ENCODE measurements around the gene DTNBP1.

The DTNBP1 gene

DNA sequence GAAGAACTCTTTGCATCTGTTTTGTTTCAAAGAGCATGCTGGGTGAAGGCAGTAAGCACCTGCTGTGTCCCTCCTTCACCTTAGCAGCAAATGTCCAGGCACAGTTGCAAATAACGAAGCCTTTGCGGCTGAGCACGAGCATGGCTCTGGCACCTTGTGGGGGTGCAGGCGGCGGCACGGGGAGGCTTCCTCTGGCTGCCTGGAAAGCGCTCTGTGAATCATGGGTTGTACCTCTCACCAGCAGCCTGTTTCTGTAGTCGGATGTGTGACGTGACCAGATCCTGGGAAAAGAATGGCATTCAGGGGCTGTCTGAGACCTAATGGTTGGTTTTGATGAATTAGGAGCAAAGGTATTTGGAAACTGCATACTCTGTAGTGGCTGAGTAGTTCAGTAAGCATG is 144.8 kb downstream of the DTNBP1 start:
- Histone ChIP-seq H3K9me2 (replicated peaks; ENCODE audit: insufficient read depth, low read length) (no peaks in the 10 kb centered on the region), H4K20me1 (ENCODE audit: insufficient read depth, low read length) (no peaks in the 10 kb centered on the region), H3K79me2 (ENCODE audit: low read length) (peaks cover 4% of the 10 kb centered on the region), H3K27me3 (replicated peaks; ENCODE audit: insufficient read depth, low read length) (no peaks in the 10 kb centered on the region), H2AFZ (ENCODE audit: low read length) (no peak overlapping the region), H3K36me3 (replicated peaks; ENCODE audit: insufficient read depth, low read length) (peaks cover 5% of the 10 kb centered on the region), H3K4me1 (ENCODE audit: low read length) (peaks cover 16% of the 10 kb centered on the region), H3F3A (ENCODE audit: insufficient read depth, low read length) (peaks cover 7% of the 10 kb centered on the region; the same call in 1 of the 2 replicates), H3K9me3 (replicated peaks; ENCODE audit: insufficient read depth, low read length) (no peaks in the 10 kb centered on the region), H3K9ac (ENCODE audit: low read length) (no peak overlapping the region), H3K4me3 (ENCODE audit: low read length) (no peak overlapping the region), H3K27ac (ENCODE audit: low read length) (no peak overlapping the region), H3K4me2 (ENCODE audit: low read depth, low read length) (no peak overlapping the region)
- TF ChIP-seq, protein P1, sequence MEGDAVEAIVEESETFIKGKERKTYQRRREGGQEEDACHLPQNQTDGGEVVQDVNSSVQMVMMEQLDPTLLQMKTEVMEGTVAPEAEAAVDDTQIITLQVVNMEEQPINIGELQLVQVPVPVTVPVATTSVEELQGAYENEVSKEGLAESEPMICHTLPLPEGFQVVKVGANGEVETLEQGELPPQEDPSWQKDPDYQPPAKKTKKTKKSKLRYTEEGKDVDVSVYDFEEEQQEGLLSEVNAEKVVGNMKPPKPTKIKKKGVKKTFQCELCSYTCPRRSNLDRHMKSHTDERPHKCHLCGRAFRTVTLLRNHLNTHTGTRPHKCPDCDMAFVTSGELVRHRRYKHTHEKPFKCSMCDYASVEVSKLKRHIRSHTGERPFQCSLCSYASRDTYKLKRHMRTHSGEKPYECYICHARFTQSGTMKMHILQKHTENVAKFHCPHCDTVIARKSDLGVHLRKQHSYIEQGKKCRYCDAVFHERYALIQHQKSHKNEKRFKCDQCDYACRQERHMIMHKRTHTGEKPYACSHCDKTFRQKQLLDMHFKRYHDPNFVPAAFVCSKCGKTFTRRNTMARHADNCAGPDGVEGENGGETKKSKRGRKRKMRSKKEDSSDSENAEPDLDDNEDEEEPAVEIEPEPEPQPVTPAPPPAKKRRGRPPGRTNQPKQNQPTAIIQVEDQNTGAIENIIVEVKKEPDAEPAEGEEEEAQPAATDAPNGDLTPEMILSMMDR (IDR thresholded peaks at IDR 0.05; ENCODE audit: low read length): no peak
- TF ChIP-seq EZH2phosphoT487 (IDR thresholded peaks at IDR 0.05; ENCODE audit: low read length) (no peak), EZH2 (optimal IDR thresholded peaks at IDR 0.05; ENCODE audit: low read depth, low read length) (no peak)
- no peak for DNase-seq

DNA sequence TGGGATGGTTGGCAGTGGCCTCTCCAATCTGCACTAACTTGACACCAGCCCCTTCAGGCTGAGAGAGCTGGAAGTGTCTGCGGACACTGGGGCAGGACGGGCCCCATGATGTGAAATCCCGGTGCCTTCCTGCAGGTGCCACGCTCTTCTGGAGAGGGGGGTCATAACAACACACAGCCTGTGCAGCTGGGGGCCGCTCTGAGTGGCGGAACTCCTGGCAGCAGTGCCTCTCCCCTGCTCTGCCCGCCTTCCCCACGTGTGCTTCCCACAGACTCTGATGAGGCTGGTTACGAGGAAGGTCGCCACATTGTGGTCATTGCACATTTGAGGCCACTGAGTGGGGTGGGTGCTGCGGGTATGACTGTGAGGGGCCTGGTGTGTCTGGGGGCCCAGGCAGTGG is 145.2 kb downstream of the DTNBP1 start:
- Histone ChIP-seq H3K79me2 (ENCODE audit: low read length) (peaks cover 4% of the 10 kb centered on the region), H2AFZ (ENCODE audit: low read length) (no peak overlapping the region), H3F3A (ENCODE audit: insufficient read depth, low read length) (peaks cover 7% of the 10 kb centered on the region; the same call in 1 of the 2 replicates), H3K9me2 (replicated peaks; ENCODE audit: insufficient read depth, low read length) (no peaks in the 10 kb centered on the region), H4K20me1 (ENCODE audit: insufficient read depth, low read length) (no peaks in the 10 kb centered on the region), H3K27me3 (replicated peaks; ENCODE audit: insufficient read depth, low read length) (no peaks in the 10 kb centered on the region), H3K4me1 (ENCODE audit: low read length) (peaks cover 16% of the 10 kb centered on the region), H3K27ac (ENCODE audit: low read length) (no peak overlapping the region), H3K9ac (ENCODE audit: low read length) (no peak overlapping the region), H3K4me3 (ENCODE audit: low read length) (no peak overlapping the region), H3K36me3 (replicated peaks; ENCODE audit: insufficient read depth, low read length) (peaks cover 5% of the 10 kb centered on the region), H3K4me2 (ENCODE audit: low read depth, low read length) (no peak overlapping the region), H3K9me3 (replicated peaks; ENCODE audit: insufficient read depth, low read length) (no peaks in the 10 kb centered on the region)
- DNase-seq: no peak
- TF ChIP-seq EZH2phosphoT487 (IDR thresholded peaks at IDR 0.05; ENCODE audit: low read length): no peak
- TF ChIP-seq, protein P1 (IDR thresholded peaks at IDR 0.05; ENCODE audit: low read length): no peak
- no peak for TF ChIP-seq EZH2 (optimal IDR thresholded peaks at IDR 0.05; ENCODE audit: low read depth, low read length)

DNA sequence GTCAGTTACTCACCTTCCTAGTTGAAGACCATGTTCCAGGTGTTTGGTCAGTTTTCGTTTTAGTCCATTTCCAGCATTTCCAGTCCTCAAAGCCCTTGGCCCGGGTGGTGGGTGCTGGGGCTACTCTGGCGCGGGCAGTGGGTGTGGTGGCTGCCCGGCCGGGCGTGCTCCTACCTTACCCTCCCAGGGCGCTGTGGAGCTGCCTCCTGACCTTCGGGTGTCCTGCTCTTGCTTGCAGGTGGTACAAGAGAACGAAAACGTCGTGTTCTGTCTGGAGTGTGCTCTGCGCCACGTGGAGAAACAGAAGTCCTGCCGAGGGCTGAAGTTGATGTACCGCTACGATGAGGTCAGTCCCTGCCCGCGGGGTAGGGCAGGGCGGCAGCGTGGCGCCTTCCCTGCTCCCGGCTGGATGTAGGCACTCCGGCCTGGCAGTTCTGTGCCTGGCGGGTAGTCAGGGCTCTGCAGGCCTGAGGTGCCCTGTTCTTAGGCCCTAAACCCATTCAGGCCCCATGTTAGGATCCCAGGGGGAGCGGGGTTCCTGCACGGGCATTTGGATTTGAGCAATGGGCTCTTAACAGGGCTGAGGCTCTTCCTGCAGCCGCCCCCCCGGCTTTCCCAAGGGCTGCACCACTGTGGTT is 145.8 kb downstream of the DTNBP1 start:
- H3K27me3 ChIP-seq (replicated peaks; ENCODE audit: insufficient read depth, low read length): no peaks in the 10 kb centered on the region
- H3K27ac ChIP-seq (ENCODE audit: low read length): no peak overlapping the region
- H3K4me1 ChIP-seq (ENCODE audit: low read length): peaks cover 16% of the 10 kb centered on the region
- no peaks in the 10 kb centered on the region for H4K20me1 ChIP-seq (ENCODE audit: insufficient read depth, low read length)
- H3K9me3 ChIP-seq (replicated peaks; ENCODE audit: insufficient read depth, low read length): no peaks in the 10 kb centered on the region
- TF ChIP-seq EZH2 (optimal IDR thresholded peaks at IDR 0.05; ENCODE audit: low read depth, low read length): no peak
- TF ChIP-seq EZH2phosphoT487 (IDR thresholded peaks at IDR 0.05; ENCODE audit: low read length): no peak
- TF ChIP-seq, protein P1 (IDR thresholded peaks at IDR 0.05; ENCODE audit: low read length): no peak
- no peak overlapping the region for H3K4me3 ChIP-seq (ENCODE audit: low read length)
- H3K4me2 ChIP-seq (ENCODE audit: low read depth, low read length): no peak overlapping the region
- no peak for DNase-seq
- H3K36me3 ChIP-seq (replicated peaks; ENCODE audit: insufficient read depth, low read length): peaks cover under 1% of the 10 kb centered on the region
- H3K9me2 ChIP-seq (replicated peaks; ENCODE audit: insufficient read depth, low read length): no peaks in the 10 kb centered on the region
- H2AFZ ChIP-seq (ENCODE audit: low read length): no peak overlapping the region
- H3F3A ChIP-seq (ENCODE audit: insufficient read depth, low read length): peaks cover 7% of the 10 kb centered on the region; the same call in 1 of the 2 replicates
- H3K9ac ChIP-seq (ENCODE audit: low read length): no peak overlapping the region
- H3K79me2 ChIP-seq (ENCODE audit: low read length): peaks cover 4% of the 10 kb centered on the region
